ENCODE measurements around the gene MRPS27. TPM values are rescaled to one million over a fixed set of nuclear protein-coding genes. Genes with fewer than 3 reads are reported as not detected.
"Not testable (repeated sequence)": the region's sequence is repeated elsewhere in the genome, so short reads cannot be mapped to it uniquely, and the experiment has no call there.

MRPS27 gene
- total RNA-seq, 4 donors from 2014 or later = 33.2 to 74.9 (median 62.3) TPM

DNA sequence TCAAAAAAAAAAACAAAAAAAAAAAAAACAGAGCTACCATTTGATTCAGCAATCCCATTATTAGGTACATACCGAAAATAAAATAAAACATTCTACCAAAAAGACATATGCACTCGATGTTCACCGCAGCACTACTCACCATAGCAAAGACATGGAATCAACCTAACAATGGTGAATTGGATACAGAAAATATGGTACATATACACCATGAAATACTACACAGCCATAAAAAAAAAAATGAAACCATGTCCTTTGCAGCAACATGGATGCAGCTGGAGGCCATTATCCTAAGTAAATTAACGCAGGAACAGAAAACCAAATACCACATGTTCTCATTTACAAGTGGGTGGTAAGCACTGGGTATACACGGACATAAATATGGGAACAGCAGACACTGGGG is 21.3 kb downstream of the MRPS27 start:
- Histone ChIP-seq H3K27me3 (no peaks in the 10 kb centered on the region), H3K36me3 (no peaks in the 10 kb centered on the region), H3K9me3 (no peaks in the 10 kb centered on the region), H3K4me1 (peaks cover 0 to 12% of the 10 kb centered on the region in 2 donors), H3K4me3 (no peak overlapping the region), H3K27ac (no peak overlapping the region)
- DNase-seq (no peak), ATAC-seq (no peak)
- TF ChIP-seq, protein P1, sequence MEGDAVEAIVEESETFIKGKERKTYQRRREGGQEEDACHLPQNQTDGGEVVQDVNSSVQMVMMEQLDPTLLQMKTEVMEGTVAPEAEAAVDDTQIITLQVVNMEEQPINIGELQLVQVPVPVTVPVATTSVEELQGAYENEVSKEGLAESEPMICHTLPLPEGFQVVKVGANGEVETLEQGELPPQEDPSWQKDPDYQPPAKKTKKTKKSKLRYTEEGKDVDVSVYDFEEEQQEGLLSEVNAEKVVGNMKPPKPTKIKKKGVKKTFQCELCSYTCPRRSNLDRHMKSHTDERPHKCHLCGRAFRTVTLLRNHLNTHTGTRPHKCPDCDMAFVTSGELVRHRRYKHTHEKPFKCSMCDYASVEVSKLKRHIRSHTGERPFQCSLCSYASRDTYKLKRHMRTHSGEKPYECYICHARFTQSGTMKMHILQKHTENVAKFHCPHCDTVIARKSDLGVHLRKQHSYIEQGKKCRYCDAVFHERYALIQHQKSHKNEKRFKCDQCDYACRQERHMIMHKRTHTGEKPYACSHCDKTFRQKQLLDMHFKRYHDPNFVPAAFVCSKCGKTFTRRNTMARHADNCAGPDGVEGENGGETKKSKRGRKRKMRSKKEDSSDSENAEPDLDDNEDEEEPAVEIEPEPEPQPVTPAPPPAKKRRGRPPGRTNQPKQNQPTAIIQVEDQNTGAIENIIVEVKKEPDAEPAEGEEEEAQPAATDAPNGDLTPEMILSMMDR (IDR thresholded peaks at IDR 0.05 in 4 of 5, conservative IDR thresholded peaks at IDR 0.05 in 1 of 5) = no peak
- TF ChIP-seq POLR2A (IDR thresholded peaks at IDR 0.05) = no peak
- intact Hi-C loops (cut with DNase I; ENCODE audit: low total_unique reads) = no loop called here
- in situ Hi-C loops (cut with MboI; ENCODE audit: low sequenced_read_pairs in 4 of 4) = no loop called here

DNA sequence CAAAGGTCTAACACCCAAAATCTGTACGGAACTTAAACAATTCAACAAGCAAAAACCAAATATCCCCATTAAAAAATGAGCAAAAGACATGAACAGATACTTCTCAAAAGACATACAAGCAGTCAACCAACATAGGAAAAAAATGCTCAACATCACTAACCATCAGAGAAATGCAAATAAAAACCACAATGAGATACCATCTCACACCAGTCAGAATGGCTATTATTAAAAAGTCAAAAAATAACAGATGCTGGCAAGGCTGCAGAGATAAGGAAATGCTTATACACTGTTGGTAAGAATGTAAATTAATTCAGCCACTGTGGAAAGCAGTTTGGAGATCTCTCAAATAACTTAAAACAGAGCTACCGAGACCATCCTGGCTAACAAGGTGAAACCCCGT is 21.9 kb downstream of the MRPS27 start:
- in situ Hi-C loops (cut with MboI; ENCODE audit: low sequenced_read_pairs in 4 of 4); ATAC-seq; H3K9me3 ChIP-seq; intact Hi-C loops (cut with DNase I; ENCODE audit: low total_unique reads); H3K27ac ChIP-seq; H3K27me3 ChIP-seq; H3K4me3 ChIP-seq; DNase-seq; H3K36me3 ChIP-seq: not testable (repeated sequence)
- H3K4me1 ChIP-seq = peaks cover 0 to 16% of the 10 kb centered on the region in 2 donors

DNA sequence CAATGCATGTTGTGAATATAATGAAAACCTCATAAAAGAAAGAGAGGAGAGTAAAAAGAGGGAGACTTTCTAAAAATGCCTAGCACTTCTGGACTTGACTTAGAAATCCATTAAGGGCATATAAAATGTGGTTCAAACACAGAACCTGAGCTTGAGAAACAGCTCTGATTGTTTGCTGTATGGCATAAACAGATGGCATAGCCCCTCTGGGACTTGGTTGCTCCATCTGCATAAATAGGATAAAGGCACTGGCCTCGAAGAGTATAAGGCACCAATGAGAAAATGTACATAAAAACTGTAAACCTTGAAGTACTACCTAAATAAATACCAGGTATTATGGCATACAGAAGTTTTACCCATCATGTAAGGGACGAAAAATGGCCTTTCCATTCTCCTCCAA is 23.8 kb downstream of the MRPS27 start:
- TF ChIP-seq, protein P1 (IDR thresholded peaks at IDR 0.05 in 4 of 5, conservative IDR thresholded peaks at IDR 0.05 in 1 of 5) = no peak
- no peak for TF ChIP-seq POLR2A (IDR thresholded peaks at IDR 0.05)
- ATAC-seq = no peak
- Histone ChIP-seq H3K4me3 (no peak overlapping the region), H3K36me3 (no peaks in the 10 kb centered on the region), H3K9me3 (no peaks in the 10 kb centered on the region), H3K4me1 (peaks cover 0 to 13% of the 10 kb centered on the region in 2 donors), H3K27ac (no peak overlapping the region), H3K27me3 (no peaks in the 10 kb centered on the region)
- intact Hi-C loops (cut with DNase I; ENCODE audit: low total_unique reads) (no loop called here), in situ Hi-C loops (cut with MboI; ENCODE audit: low sequenced_read_pairs in 4 of 4) (no loop called here)
- DNase-seq = no peak

DNA sequence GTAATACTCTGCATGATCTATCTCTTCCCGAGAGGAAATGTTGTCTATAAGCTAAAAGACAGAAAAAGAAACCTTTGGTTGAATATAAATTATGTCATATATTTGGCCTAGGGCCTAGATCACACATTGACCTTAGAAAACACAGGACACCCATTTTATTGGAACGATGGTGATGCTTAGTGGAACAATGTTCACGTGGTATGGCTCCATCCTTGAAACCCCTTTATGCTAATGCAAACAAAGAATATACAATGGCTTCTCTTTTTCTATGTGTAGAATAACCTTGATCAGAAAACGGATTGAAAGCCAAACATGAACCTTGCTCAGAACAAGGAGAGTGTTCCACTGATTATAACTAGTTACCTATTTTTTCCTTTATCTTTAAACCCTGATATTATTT is 24.5 kb downstream of the MRPS27 start:
- H3K36me3 ChIP-seq = no peaks in the 10 kb centered on the region
- H3K27me3 ChIP-seq = no peaks in the 10 kb centered on the region
- DNase-seq (no peak), ATAC-seq (no peak)
- H3K4me3 ChIP-seq = no peak overlapping the region
- TF ChIP-seq POLR2A (IDR thresholded peaks at IDR 0.05) = no peak
- TF ChIP-seq, protein P1 (IDR thresholded peaks at IDR 0.05 in 4 of 5, conservative IDR thresholded peaks at IDR 0.05 in 1 of 5) = no peak
- no peak overlapping the region for H3K27ac ChIP-seq
- no peaks in the 10 kb centered on the region for H3K9me3 ChIP-seq
- intact Hi-C loops (cut with DNase I; ENCODE audit: low total_unique reads) = no loop called here
- in situ Hi-C loops (cut with MboI; ENCODE audit: low sequenced_read_pairs in 4 of 4) = no loop called here
- H3K4me1 ChIP-seq = peaks cover 0 to 6% of the 10 kb centered on the region in 2 donors

DNA sequence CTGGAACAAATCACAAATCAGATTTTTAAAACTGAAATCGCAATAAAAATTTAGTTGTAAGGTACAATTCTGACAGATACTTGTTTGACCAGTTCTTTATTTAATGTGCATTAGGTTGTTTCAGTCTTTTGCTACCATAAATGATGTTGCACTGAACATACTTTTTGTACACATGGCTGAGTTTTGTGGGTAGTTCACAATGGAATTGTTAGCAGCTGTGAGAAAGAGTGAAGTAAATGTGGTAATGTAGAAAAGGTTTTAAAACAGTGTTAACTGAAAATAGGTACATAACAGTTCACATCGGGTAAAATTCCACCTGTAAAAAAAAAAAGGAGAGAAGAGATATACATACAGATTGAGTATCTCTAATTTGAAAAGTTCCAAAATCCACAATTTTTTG is 25.6 kb downstream of the MRPS27 start:
- in situ Hi-C loops (cut with MboI; ENCODE audit: low sequenced_read_pairs in 4 of 4) = no loop called here
- Histone ChIP-seq H3K9me3 (no peaks in the 10 kb centered on the region), H3K4me1 (peaks cover 3 to 6% of the 10 kb centered on the region in 2 donors), H3K4me3 (no peak overlapping the region), H3K27me3 (no peaks in the 10 kb centered on the region), H3K36me3 (no peaks in the 10 kb centered on the region), H3K27ac (no peak overlapping the region)
- ATAC-seq = no peak
- TF ChIP-seq, protein P1 (IDR thresholded peaks at IDR 0.05 in 4 of 5, conservative IDR thresholded peaks at IDR 0.05 in 1 of 5) = no peak
- no peak for TF ChIP-seq POLR2A (IDR thresholded peaks at IDR 0.05)
- intact Hi-C loops (cut with DNase I; ENCODE audit: low total_unique reads) = no loop called here
- DNase-seq = no peak
